ENCODE results near the gene KCND3. TPM values are rescaled to one million over a fixed set of nuclear protein-coding genes. Genes with fewer than 3 reads are reported as not detected.

The KCND3 gene
- total and polyA plus RNA-seq, 2 experiments from 2014 or later, result 0.10 to 0.18 TPM

DNA sequence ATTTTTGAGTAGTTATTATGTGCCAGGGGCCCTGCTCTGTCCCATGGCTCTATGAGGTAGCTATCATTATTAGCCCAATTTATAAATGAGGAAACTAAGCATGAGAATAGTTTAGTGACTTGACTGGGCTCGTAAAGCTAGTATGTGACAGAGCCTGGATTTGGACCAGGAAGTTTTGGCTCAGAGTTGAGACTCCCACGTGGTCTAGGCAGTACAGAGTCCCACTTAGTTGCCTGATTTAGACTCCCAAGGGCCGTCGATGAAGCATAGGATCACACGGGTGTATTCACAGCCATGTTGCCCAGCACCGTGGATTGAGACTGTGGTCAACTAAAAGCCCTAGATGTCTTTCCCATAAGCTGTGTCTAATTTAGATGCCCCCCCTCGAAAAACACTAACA is 152.1 kb downstream of the KCND3 start (continued):
- no peak for TF ChIP-seq CREB1 (CRISPR knock-in tag; IDR thresholded peaks at IDR 0.05; ENCODE audit: low read depth)
- TF ChIP-seq CTCF (conservative IDR thresholded peaks at IDR 0.05; ENCODE audit: low read depth in 2 of 2), result no peak
- TF ChIP-seq EZH2 (IDR thresholded peaks at IDR 0.05; ENCODE audit: low read depth, unreplicated experiment), result no peak
- TF ChIP-seq POLR2AphosphoS5 (IDR thresholded peaks at IDR 0.05; ENCODE audit: low read depth), result no peak
- no peak for TF ChIP-seq ZNF331 (CRISPR knock-in tag; IDR thresholded peaks at IDR 0.05; ENCODE audit: low read depth)
- no peak for TF ChIP-seq ZNF114 (CRISPR knock-in tag; IDR thresholded peaks at IDR 0.05)

GRCh38 chr1:111836111-111836510 is 153.4 kb downstream of the KCND3 start:
- no peak overlapping the region for H3K27ac Mint-ChIP-seq
- Histone ChIP-seq H3K9me2 (ENCODE audit: insufficient read depth) (0 out of 2 replicates have a peak, but pooled peaks cover 6% of the 10 kb centered on the region), H2AFZ (no peak overlapping the region), H3K36me3 (ENCODE audit: insufficient read depth) (no peaks in the 10 kb centered on the region), H3K4me2 (no peak overlapping the region), H3F3A (replicated peaks; ENCODE audit: low read depth) (no peaks in the 10 kb centered on the region), H3K4me1 (ENCODE audit: insufficient read depth) (no peaks in the 10 kb centered on the region), H3K79me2 (replicated peaks; ENCODE audit: insufficient read depth) (no peaks in the 10 kb centered on the region), H3K27ac (ENCODE audit: low read depth) (no peak overlapping the region), H3K4me3 (no peak overlapping the region), H4K20me1 (replicated peaks; ENCODE audit: insufficient read depth) (0 out of 2 replicates have a peak, but pooled peaks cover 3% of the 10 kb centered on the region), H3K27me3 (ENCODE audit: insufficient read depth) (no peaks in the 10 kb centered on the region)
- ATAC-seq (no peak), DNase-seq (ENCODE audit: low spot score) (no peak)
- no peaks in the 10 kb centered on the region for H3K9me3 Mint-ChIP-seq
- no peak overlapping the region for H3K4me3 Mint-ChIP-seq
- H3K4me1 Mint-ChIP-seq, result peaks cover 1% of the 10 kb centered on the region; the same call in 1 of the 3 replicates
- H3K36me3 Mint-ChIP-seq (ENCODE audit: low read depth), result no peaks in the 10 kb centered on the region
- H3K27me3 Mint-ChIP-seq (ENCODE audit: insufficient read depth, low read depth, poor library complexity), result peaks cover 3% of the 10 kb centered on the region
- TF ChIP-seq EZH2phosphoT487 (IDR thresholded peaks at IDR 0.05; ENCODE audit: unreplicated experiment), result no peak

GRCh38 chr1:111835514-111835913 is 154.0 kb downstream of the KCND3 start:
- H3K4me1 ChIP-seq (ENCODE audit: insufficient read depth), result no peaks in the 10 kb centered on the region
- Mint-ChIP-seq H3K9me3 (no peaks in the 10 kb centered on the region), H3K27ac (no peak overlapping the region), H3K4me3 (no peak overlapping the region), H3K4me1 (peaks cover 2% of the 10 kb centered on the region; the same call in 1 of the 3 replicates), H3K27me3 (ENCODE audit: insufficient read depth, low read depth, poor library complexity) (no peaks in the 10 kb centered on the region), H3K36me3 (ENCODE audit: low read depth) (no peaks in the 10 kb centered on the region)
- no peaks in the 10 kb centered on the region for H3F3A ChIP-seq (replicated peaks; ENCODE audit: low read depth)
- no peak for ATAC-seq
- no peaks in the 10 kb centered on the region for H3K27me3 ChIP-seq (ENCODE audit: insufficient read depth)
- H3K79me2 ChIP-seq (replicated peaks; ENCODE audit: insufficient read depth), result no peaks in the 10 kb centered on the region
- H3K4me2 ChIP-seq, result no peak overlapping the region
- no peak overlapping the region for H3K4me3 ChIP-seq
- no peak overlapping the region for H3K27ac ChIP-seq (ENCODE audit: low read depth)
- no peak for DNase-seq (ENCODE audit: low spot score)
- H3K9me2 ChIP-seq (ENCODE audit: insufficient read depth), result 0 out of 2 replicates have a peak, but pooled peaks cover 6% of the 10 kb centered on the region
- no peaks in the 10 kb centered on the region for H3K36me3 ChIP-seq (ENCODE audit: insufficient read depth)
- H2AFZ ChIP-seq, result no peak overlapping the region
- 0 out of 2 replicates have a peak, but pooled peaks cover 3% of the 10 kb centered on the region for H4K20me1 ChIP-seq (replicated peaks; ENCODE audit: insufficient read depth)
- no peak for TF ChIP-seq REST (IDR thresholded peaks at IDR 0.05; ENCODE audit: unreplicated experiment)
- no peak for TF ChIP-seq STAT1 (IDR thresholded peaks at IDR 0.05; ENCODE audit: unreplicated experiment)
- TF ChIP-seq EZH2phosphoT487 (IDR thresholded peaks at IDR 0.05; ENCODE audit: unreplicated experiment), result no peak
- TF ChIP-seq ETS1 (IDR thresholded peaks at IDR 0.05), result no peak
- no peak for TF ChIP-seq ZNF114 (CRISPR knock-in tag; IDR thresholded peaks at IDR 0.05)
- TF ChIP-seq CTCF (conservative IDR thresholded peaks at IDR 0.05; ENCODE audit: low read depth in 2 of 2), result no peak
- TF ChIP-seq NANOG (IDR thresholded peaks at IDR 0.05; ENCODE audit: borderline replicate concordance), result no peak
- TF ChIP-seq JUNB (IDR thresholded peaks at IDR 0.05; ENCODE audit: unreplicated experiment), result no peak
- no peak for TF ChIP-seq POLR2AphosphoS5 (IDR thresholded peaks at IDR 0.05; ENCODE audit: low read depth)
